ENCODE results near the gene PIGM. TPM values are rescaled to one million over a fixed set of nuclear protein-coding genes. Genes with fewer than 3 reads are reported as not detected.
A peak's percentile ranks its signal among the peaks of the same experiment; 100 is the strongest.

The PIGM gene
- polyA plus RNA-seq, 1 donor from 2014 or later: 1.9 TPM

DNA sequence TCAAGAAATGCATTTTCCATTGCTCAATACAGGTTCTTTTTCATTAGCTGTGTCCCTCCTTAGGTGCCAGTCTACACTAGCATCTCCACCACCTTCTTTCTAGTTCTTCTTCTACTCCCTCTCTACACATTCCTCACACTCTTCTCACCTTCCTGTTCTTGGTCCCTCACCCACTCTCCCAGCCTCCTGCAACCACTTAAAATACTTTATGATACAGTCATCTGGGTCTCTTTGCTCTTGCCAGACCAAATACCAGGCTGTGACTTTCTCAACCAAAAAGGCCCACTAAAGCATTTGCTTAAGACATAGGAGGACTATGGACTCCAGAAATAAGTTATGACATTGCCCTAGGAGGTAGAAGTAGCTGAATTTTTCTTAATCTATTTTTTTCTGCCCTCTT, 35.1 kb downstream of the PIGM start:
- Mint-ChIP-seq H3K27ac (no peak overlapping the region), H3K9me3 (no peaks in the 10 kb centered on the region), H3K4me3 (no peak overlapping the region), H3K36me3 (no peaks in the 10 kb centered on the region), H3K27me3 (peaks cover 17% of the 10 kb centered on the region), H3K4me1 (peaks cover 0 to under 1% (median 0%) of the 10 kb centered on the region in 3 donors)

- Mint-ChIP-seq H3K4me3 (no peak overlapping the region), H3K4me1 (peaks cover 0 to 2% (median 0%) of the 10 kb centered on the region in 3 donors), H3K36me3 (no peaks in the 10 kb centered on the region), H3K27me3 (peaks cover 16% of the 10 kb centered on the region), H3K9me3 (no peaks in the 10 kb centered on the region), H3K27ac (no peak overlapping the region)
Measured at GRCh38 chr1:159994896-159995295, 36.9 kb downstream of the PIGM start.

GRCh38 chr1:159993911-159994310, 37.9 kb downstream of the PIGM start:
- H3K27ac Mint-ChIP-seq: no peak overlapping the region
- no peak overlapping the region for H3K4me3 Mint-ChIP-seq
- no peaks in the 10 kb centered on the region for H3K36me3 Mint-ChIP-seq
- peaks cover 0 to 2% (median 0%) of the 10 kb centered on the region in 3 donors for H3K4me1 Mint-ChIP-seq
- H3K9me3 Mint-ChIP-seq: no peaks in the 10 kb centered on the region
- H3K27me3 Mint-ChIP-seq: peaks cover 16% of the 10 kb centered on the region

GRCh38 chr1:159992161-159992560, 39.6 kb downstream of the PIGM start:
- Mint-ChIP-seq H3K4me3 (no peak overlapping the region), H3K27ac (peak overlapping the region in 1 of 3 donors; percentile 59), H3K27me3 (peaks cover 17% of the 10 kb centered on the region), H3K9me3 (peaks cover 0 to 2% (median 0%) of the 10 kb centered on the region in 3 donors), H3K36me3 (no peaks in the 10 kb centered on the region), H3K4me1 (peaks cover 0 to 2% (median 0%) of the 10 kb centered on the region in 3 donors)

DNA sequence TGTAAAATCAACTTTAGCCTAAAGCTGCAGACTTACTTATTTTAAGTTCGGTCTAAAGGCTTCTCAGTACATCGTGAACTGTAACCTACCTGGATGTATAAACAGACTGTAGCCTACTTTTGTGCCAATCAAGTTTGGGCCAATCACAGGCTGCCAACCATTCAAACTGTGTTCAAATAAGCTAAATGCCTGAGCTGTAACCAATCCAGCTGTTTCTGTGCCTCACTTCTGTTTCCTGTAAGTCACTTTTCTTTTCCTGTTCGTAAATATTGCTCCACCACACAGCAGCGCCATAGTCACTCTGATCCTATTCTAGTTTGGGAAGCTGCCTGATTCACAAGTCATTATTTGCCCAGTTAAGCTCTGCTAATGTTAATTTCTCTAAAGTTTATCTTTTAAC, 40.3 kb downstream of the PIGM start:
- Mint-ChIP-seq H3K27ac (no peak overlapping the region), H3K4me3 (no peak overlapping the region), H3K4me1 (peaks cover 0 to 2% (median 0%) of the 10 kb centered on the region in 3 donors), H3K9me3 (peaks cover 0 to 2% (median 0%) of the 10 kb centered on the region in 3 donors), H3K36me3 (no peaks in the 10 kb centered on the region), H3K27me3 (peaks cover 17% of the 10 kb centered on the region)

GRCh38 chr1:159990005-159990404, 41.8 kb downstream of the PIGM start:
- H3K4me3 Mint-ChIP-seq: no peak overlapping the region
- H3K27me3 Mint-ChIP-seq: peaks cover 21% of the 10 kb centered on the region
- H3K36me3 Mint-ChIP-seq: no peaks in the 10 kb centered on the region
- H3K9me3 Mint-ChIP-seq: peaks cover 0 to 2% (median 0%) of the 10 kb centered on the region in 3 donors
- H3K27ac Mint-ChIP-seq: no peak overlapping the region
- H3K4me1 Mint-ChIP-seq: peaks cover 0 to 2% (median 0%) of the 10 kb centered on the region in 3 donors

DNA sequence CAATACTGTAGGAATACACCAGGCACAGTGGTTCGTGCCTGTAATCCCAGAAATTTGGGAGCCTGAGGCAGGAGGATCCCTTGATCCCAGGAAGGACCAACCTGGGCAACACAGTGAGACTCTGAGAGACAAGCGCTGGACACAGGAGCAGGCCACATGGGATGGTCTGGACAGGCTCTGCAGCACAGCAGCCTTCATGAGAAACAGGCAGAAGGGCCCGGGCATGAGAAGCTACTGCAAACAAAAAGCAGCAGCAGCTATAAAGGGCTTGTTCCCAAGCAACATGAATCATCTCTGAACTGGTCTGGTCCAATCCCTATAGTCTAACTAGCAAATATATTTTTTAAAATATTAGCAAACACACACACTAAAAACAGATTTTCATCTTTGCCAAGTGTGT, 42.2 kb downstream of the PIGM start:
- Mint-ChIP-seq H3K4me1 (peaks cover 0 to 2% (median 0%) of the 10 kb centered on the region in 3 donors), H3K4me3 (no peak overlapping the region), H3K36me3 (no peaks in the 10 kb centered on the region), H3K27me3 (peaks cover 18% of the 10 kb centered on the region), H3K9me3 (peaks cover 0 to 2% (median 0%) of the 10 kb centered on the region in 3 donors), H3K27ac (no peak overlapping the region)

DNA sequence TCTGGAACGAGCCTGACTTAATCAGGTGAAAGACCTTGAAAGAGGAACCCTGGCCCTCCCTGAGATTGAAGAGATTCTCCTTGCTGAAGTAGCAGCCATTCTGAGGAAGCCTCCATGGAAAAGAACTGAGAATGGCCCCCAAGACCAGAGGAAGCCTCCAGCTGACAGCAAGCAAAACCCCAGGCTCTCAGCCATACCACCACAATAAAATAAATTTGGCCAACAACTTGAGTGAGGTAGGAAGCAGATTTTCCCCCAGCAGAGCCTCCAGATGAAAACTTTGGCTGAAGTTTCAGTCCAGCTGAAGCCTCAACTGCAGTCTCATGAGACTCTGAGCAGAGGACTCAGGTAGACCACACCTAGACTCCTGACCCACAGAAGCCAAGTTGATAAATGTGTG, 43.8 kb downstream of the PIGM start:
- Mint-ChIP-seq H3K36me3 (no peaks in the 10 kb centered on the region), H3K9me3 (peaks cover 0 to 2% (median 0%) of the 10 kb centered on the region in 3 donors), H3K4me1 (peaks cover 0 to 2% (median 0%) of the 10 kb centered on the region in 3 donors), H3K27me3 (peaks cover 22% of the 10 kb centered on the region), H3K4me3 (no peak overlapping the region), H3K27ac (no peak overlapping the region)

DNA sequence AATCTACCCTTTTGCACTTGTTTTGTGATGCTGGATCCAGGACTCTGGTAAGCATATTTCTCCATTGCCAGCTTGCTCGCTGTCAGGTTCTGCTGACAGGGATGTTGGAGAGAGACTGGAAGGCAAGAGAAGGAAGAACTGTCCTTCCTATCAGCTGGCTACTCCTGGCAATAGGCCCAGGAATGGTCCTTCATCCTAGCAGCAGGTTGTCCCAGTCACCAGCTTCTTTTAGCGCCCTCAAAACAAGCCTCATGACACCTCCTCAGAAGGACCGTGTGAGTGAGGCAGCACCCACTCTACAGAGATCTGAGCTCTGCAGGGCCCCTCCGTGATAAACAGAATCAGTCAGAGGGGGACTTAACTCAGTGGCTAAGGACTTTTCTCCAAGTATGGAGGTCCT, 44.6 kb downstream of the PIGM start:
- Mint-ChIP-seq H3K4me3 (no peak overlapping the region), H3K4me1 (peaks cover 0 to 2% (median 0%) of the 10 kb centered on the region in 3 donors), H3K36me3 (no peaks in the 10 kb centered on the region), H3K27ac (no peak overlapping the region), H3K27me3 (peaks cover 19% of the 10 kb centered on the region), H3K9me3 (peaks cover 0 to 2% (median 0%) of the 10 kb centered on the region in 3 donors)

- no peaks in the 10 kb centered on the region for H3K36me3 Mint-ChIP-seq
- H3K27ac Mint-ChIP-seq: no peak overlapping the region
- H3K4me1 Mint-ChIP-seq: peaks cover 0 to under 1% (median 0%) of the 10 kb centered on the region in 3 donors
- peaks cover 0 to 2% (median 0%) of the 10 kb centered on the region in 3 donors for H3K9me3 Mint-ChIP-seq
- H3K4me3 Mint-ChIP-seq: no peak overlapping the region
- H3K27me3 Mint-ChIP-seq: peaks cover 21% of the 10 kb centered on the region
Measured at GRCh38 chr1:159986531-159986930, 45.3 kb downstream of the PIGM start.

DNA sequence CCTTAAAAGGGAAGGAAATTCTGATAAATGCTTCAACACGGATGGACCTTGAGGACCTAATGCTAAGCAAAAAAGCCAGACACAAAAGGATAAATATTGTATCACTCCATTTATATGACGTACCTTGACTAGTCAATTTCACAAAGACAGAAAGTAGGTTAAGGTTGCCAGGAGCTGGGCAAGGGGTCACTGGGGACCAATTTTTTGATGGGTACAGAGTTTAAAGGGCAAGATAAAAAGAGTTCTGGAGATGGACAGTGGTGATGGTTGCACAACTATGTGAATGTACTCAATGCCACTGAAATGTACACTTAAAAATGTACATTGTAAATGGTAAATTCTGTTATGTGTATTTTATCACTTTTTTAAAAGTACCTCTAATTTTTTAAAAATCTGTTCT, 45.7 kb downstream of the PIGM start:
- no peak overlapping the region for H3K27ac Mint-ChIP-seq
- H3K4me1 Mint-ChIP-seq: no peaks in the 10 kb centered on the region
- peaks cover 24% of the 10 kb centered on the region for H3K27me3 Mint-ChIP-seq
- H3K36me3 Mint-ChIP-seq: no peaks in the 10 kb centered on the region
- H3K4me3 Mint-ChIP-seq: no peak overlapping the region
- peaks cover 0 to 2% (median 0%) of the 10 kb centered on the region in 3 donors for H3K9me3 Mint-ChIP-seq

DNA sequence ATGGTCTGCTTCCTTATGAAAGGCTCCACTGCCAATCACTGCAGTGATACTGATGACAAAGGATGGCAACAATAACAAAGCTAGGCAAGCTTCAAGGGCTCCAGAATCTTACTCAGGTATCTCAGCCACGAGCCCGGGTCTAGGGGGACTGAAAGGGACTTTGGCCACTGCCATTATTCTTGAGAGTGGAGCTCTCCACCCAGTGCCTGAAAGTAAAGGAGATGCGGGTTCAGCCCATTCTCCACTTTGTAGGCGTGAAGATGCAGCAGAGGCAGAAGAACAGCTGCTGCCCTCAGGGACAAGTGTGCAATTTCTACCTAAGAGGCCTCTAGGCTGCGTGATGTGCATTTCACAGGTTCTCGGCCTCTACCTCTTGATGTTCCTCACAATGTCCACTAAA, 46.3 kb downstream of the PIGM start:
- H3K9me3 Mint-ChIP-seq: peaks cover 0 to 2% (median 0%) of the 10 kb centered on the region in 3 donors
- no peaks in the 10 kb centered on the region for H3K4me1 Mint-ChIP-seq
- H3K27me3 Mint-ChIP-seq: peaks cover 22% of the 10 kb centered on the region
- no peak overlapping the region for H3K4me3 Mint-ChIP-seq
- H3K27ac Mint-ChIP-seq: no peak overlapping the region
- H3K36me3 Mint-ChIP-seq: no peaks in the 10 kb centered on the region

- Mint-ChIP-seq H3K4me3 (no peak overlapping the region), H3K4me1 (no peaks in the 10 kb centered on the region), H3K9me3 (peaks cover 0 to 2% (median 0%) of the 10 kb centered on the region in 3 donors), H3K27ac (no peak overlapping the region), H3K36me3 (no peaks in the 10 kb centered on the region), H3K27me3 (peaks cover 22% of the 10 kb centered on the region)
Measured at GRCh38 chr1:159983681-159984080, 48.1 kb downstream of the PIGM start.

GRCh38 chr1:159982280-159982679, 49.5 kb downstream of the PIGM start:
- H3K4me1 Mint-ChIP-seq: no peaks in the 10 kb centered on the region
- no peaks in the 10 kb centered on the region for H3K9me3 Mint-ChIP-seq
- H3K27me3 Mint-ChIP-seq: peaks cover 21% of the 10 kb centered on the region
- no peak overlapping the region for H3K4me3 Mint-ChIP-seq
- peak overlapping the region in 1 of 3 donors; percentile 5 for H3K27ac Mint-ChIP-seq
- no peaks in the 10 kb centered on the region for H3K36me3 Mint-ChIP-seq

GRCh38 chr1:159981351-159982055, 50.3 kb downstream of the PIGM start:
- Mint-ChIP-seq H3K9me3 (no peaks in the 10 kb centered on the region), H3K27ac (peak overlapping the region in 1 of 3 donors; percentile 5), H3K27me3 (peaks cover 18% of the 10 kb centered on the region)

DNA sequence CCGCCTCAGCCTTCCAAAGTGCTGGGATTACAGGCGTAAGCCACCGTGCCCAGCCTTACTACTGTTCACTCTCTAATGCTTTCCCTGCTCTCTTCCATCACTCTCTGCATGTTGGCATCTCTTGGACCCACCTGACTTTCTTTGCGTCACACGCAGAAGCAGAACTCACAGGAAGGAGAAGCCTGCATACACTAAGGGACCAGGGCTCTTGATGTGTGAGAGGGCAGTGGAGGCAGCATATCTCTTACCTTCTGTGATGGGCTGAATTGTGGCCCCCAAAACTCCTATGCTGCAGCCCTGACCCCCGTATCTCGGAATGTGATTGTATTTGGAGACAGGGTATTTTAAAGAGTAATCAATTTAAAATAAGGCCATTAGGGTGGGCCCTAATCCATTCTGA, 51.0 kb downstream of the PIGM start:
- Mint-ChIP-seq H3K36me3 (no peaks in the 10 kb centered on the region), H3K4me1 (no peaks in the 10 kb centered on the region), H3K27ac (no peak overlapping the region), H3K9me3 (no peaks in the 10 kb centered on the region), H3K4me3 (no peak overlapping the region), H3K27me3 (peaks cover 18% of the 10 kb centered on the region)

More at GRCh38 chr1:159981351-159982055, 50.3 kb downstream of the PIGM start:
- Mint-ChIP-seq H3K36me3 (no peaks in the 10 kb centered on the region), H3K4me3 (no peak overlapping the region), H3K4me1 (no peaks in the 10 kb centered on the region)

All from IgD-negative memory B cell (primary cell).